Heart left ventricle (tissue), 13 donors: ENCODE data around the gene SESN1.

Experiments
- CTCF ChIP-seq, 12 donors: fragments of 200-600 bp; sonication (generic) in 4 of 12; IDR thresholded peaks; one replicate each; pipeline versions ENCODE4 v1.5.0 to v1.8.0; 2018 to 2022; ENCODE audit warnings: antibody characterized with exemption in 12 of 12, mild to moderate bottlenecking in 5 of 12
- POLR2A ChIP-seq, 2 donors: fragments of 450-650 bp; IDR thresholded peaks; one replicate each; pipeline ENCODE4 v1.6.1; 2017; ENCODE audit warnings: antibody characterized with exemption in 2 of 2, mild to moderate bottlenecking in 2 of 2, moderate library complexity in 2 of 2
- donor health status: ischemic (EF 13 %, LVEDD 7.1; RV severe dilation, severe dysfunction).
- donor health status: DM: no; HTN: yes; CAD: no.
- donor health status: DM: no; HTN: no; CAD: no.
- donor health status: ischemic (EF 25% LVEDD 6.9; RV normal size, moderate dysfunction).
- donor health status: ischemic (EF 25% LVEDD 5.7; RV mildly dilated, moderate dysfunction).
- donor health status: ischemic (EF 35%, LVEDD 5.7; RV mildly dilated, moderate dysfunction).
- donor health status: nonischemic (EF 11% LVEDD 7.7; RV severe dilation, severe dysfunction).
- donor health status: DM: yes; HTN: yes; CAD: no.
- donor health status: PGD.
- donor health status: ischemic (EF 29% LVEDD 5.4; RV normal size, mild dysfunction).
- donor health status: nonischemic (EF 23%, LVEDD 6.1; RV moderate dilation, normal function).

- TF ChIP-seq CTCF (IDR thresholded peaks at IDR 0.05) (no peak), POLR2A (IDR thresholded peaks at IDR 0.05) (no peak)
Observed at GRCh38 chr6:108999428-108999827, 95.2 kb downstream of the SESN1 start.
